ENCODE results near the gene VASP.

VASP gene

DNA sequence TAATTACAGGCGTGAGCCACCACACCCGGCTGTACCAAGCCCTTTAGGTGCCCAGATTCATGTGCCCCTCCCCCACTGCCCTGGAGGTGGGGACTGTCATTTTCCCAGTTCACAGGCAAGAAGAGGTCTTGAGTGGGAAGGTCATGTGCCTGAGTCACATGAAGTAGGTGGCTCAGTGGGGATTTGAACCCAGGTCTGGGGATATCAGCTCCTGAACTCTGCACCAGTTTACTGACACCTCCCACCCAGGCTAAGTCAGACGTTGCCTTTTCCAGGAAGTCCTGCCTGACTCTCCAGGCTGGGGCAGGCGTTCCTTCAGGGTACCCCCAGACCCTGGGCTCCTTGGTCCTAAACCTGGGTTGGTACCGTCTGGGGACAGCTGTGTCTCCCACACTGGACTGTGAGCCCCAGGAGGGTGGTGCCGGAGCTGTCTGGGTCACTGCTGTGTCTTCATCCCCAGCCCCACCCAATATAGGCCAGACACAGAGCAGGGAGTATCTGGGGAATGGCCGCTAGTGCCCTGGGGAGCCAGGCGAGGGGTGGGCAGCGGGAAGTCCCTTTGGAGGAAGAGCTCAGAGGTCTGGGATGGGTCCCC is 8.6 kb downstream of the VASP start:
- DNase-seq (ENCODE audit: low read depth) = no peak

GRCh38 chr19:45517238-45517637 is 10.0 kb downstream of the VASP start:
- DNase-seq (ENCODE audit: low read depth) = no peak

- no peak for DNase-seq (ENCODE audit: low read depth)
Measured at GRCh38 chr19:45517641-45518468, 10.6 kb downstream of the VASP start.

GRCh38 chr19:45518469-45518826 is 11.2 kb downstream of the VASP start:
- DNase-seq (ENCODE audit: low read depth) = no peak

DNA sequence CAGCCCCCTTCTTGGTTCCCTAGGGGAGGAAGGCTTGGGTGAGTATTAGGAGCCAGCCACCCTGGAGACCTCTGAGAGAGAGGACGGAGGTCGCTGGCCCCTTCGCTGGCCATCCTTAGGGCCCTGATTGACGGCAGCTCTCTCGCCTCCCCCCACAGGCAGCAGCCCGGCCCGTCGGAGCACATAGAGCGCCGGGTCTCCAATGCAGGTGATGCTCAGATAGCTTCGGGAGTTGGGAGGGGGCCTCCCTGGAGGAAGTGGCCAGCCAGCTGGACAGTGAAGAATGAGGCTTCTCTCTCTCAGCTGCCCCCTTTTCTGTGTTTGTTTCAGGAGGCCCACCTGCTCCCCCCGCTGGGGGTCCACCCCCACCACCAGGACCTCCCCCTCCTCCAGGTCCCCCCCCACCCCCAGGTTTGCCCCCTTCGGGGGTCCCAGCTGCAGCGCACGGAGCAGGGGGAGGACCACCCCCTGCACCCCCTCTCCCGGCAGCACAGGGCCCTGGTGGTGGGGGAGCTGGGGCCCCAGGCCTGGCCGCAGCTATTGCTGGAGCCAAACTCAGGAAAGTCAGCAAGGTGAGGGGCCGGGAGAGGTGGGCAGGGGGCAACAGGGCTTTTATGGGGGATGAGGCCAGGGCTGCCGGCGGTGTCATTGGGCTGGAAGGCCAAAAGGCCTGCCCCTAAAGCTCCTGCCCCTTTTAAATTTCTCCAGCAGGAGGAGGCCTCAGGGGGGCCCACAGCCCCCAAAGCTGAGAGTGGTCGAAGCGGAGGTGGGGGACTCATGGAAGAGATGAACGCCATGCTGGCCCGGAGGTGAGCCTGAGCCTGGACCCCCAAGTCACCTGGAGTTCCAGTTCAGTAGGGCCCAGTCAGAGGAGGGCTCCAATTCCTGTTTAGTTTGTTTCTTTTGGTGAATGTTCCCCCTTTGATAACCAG is 15.0 kb downstream of the VASP start:
- DNase-seq (ENCODE audit: low read depth) = no peak

DNA sequence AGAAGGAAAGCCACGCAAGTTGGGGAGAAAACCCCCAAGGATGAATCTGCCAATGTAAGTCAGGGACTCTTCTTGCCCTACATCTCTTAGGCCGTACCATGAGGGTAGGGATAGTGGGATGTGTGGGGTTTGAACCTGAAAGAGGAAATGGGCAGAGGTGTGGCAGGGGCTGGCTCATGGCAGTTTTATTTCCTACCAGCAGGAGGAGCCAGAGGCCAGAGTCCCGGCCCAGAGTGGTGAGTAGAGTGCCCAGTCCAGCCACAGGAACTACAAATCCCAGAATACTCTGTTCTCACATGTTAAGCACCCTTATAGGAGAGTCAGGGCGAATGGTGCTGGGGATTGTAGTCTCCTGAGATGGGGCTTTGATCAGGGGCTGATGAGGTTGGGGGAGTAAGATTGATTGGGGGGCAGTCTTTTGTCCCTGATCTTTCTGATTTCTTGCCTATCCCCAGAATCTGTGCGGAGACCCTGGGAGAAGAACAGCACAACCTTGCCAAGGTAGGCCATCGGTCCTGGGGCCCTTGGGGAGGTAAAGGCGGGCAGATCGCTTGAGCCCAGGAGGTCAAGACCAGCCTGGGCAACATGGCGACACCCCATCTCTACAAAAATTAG is 16.5 kb downstream of the VASP start:
- peak; percentile 56 for DNase-seq (ENCODE audit: low read depth)

GRCh38 chr19:45524575-45525129 is 17.4 kb downstream of the VASP start:
- no peak for DNase-seq (ENCODE audit: low read depth)

DNA sequence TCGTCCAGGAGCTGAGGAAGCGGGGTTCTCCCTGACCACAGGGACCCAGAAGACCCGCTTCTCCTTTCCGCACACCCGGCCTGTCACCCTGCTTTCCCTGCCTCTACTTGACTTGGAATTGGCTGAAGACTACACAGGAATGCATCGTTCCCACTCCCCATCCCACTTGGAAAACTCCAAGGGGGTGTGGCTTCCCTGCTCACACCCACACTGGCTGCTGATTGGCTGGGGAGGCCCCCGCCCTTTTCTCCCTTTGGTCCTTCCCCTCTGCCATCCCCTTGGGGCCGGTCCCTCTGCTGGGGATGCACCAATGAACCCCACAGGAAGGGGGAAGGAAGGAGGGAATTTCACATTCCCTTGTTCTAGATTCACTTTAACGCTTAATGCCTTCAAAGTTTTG is 18.9 kb downstream of the VASP start:
- DNase-seq (ENCODE audit: low read depth) = peak; percentile 26

DNA sequence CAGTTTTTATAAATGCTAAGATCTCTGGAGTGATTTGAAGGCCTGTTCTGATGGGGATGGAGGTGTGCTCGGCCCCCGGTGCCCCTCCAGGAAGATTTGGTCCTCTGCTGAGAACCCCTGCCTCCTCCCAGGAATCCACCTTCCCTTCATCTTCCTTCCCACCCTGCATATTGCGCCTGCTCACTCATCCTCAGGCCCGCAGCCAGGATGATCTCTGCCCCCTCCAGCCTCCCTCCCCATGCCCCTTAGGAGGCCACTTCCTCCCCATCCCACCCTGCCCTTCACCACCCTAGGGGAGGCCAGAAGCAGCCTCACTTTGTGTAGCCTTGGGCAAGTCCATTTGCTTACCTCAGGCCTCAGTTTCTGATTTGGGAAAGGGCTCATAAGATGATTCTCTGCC is 19.7 kb downstream of the VASP start:
- no peak for DNase-seq (ENCODE audit: low read depth)

GRCh38 chr19:45527731-45528130 is 20.5 kb downstream of the VASP start:
- DNase-seq (ENCODE audit: low read depth) = no peak

DNA sequence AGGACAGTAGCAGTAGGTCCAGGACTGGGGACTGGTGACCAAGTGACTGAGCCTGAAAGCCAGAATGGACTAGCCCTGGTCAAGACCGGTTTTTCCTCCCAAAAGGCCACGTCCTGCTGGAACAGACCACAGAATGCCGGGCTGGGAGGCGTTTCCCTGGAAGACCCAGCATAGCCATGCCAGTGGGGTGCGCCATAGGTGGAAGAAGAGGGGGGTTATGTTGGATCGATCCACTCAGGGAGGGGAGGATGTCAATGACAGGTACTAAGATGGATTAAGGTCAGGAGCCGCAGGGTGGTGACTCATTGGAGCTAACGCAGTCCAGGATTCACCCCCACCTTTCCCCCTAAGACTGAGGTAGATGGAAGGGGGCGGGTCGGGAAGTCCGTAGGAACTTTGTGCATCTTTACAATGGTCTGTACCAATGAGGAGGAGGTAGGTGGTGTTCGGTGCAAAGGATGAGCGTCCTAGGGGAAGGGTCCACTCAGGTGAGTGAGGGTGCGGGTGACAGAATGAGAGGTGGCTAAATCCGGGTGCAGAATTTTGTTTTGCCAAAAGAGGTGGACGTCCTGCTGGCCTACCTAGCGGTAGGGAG is 21.0 kb downstream of the VASP start:
- no peak for DNase-seq (ENCODE audit: low read depth)

GRCh38 chr19:45528744-45529419 is 21.6 kb downstream of the VASP start:
- no peak for DNase-seq (ENCODE audit: low read depth)

GRCh38 chr19:45529420-45529785 is 22.1 kb downstream of the VASP start:
- no peak for DNase-seq (ENCODE audit: low read depth)

- no peak for DNase-seq (ENCODE audit: low read depth)
Measured at GRCh38 chr19:45531349-45531748, 24.1 kb downstream of the VASP start.

- DNase-seq (ENCODE audit: low read depth) = no peak
Measured at GRCh38 chr19:45539459-45539858, 32.2 kb downstream of the VASP start.

- DNase-seq (ENCODE audit: low read depth) = no peak
Measured at GRCh38 chr19:45542234-45542668, 35.0 kb downstream of the VASP start.

DNA sequence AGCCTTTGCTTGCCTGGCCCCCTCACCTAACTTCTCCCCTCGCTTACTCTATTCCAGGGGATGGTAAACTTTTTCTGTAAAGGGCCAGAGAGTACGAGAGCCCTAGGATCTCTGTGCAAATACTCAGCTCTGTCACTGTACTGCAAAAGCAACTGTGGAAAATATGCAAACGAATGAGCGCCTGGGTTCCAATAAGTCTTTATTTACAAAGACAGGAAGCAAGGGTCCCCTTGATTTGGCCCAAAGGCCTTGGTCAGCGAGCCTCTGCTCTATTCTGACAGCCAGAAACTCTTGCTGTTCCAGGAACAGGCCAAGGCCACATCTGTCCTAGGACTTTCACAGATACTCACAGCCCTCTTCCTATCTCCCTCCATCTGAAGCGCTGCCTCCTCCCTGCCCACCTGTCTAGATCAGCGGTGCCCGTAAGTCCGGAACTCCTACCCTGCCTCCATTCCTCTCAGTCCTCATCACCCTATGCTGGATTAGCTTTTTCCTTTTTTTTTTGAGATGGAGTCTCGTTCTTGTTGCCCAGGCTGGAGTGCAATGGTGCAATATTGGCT is 40.0 kb downstream of the VASP start:
- no peak for DNase-seq (ENCODE audit: low read depth)

DNA sequence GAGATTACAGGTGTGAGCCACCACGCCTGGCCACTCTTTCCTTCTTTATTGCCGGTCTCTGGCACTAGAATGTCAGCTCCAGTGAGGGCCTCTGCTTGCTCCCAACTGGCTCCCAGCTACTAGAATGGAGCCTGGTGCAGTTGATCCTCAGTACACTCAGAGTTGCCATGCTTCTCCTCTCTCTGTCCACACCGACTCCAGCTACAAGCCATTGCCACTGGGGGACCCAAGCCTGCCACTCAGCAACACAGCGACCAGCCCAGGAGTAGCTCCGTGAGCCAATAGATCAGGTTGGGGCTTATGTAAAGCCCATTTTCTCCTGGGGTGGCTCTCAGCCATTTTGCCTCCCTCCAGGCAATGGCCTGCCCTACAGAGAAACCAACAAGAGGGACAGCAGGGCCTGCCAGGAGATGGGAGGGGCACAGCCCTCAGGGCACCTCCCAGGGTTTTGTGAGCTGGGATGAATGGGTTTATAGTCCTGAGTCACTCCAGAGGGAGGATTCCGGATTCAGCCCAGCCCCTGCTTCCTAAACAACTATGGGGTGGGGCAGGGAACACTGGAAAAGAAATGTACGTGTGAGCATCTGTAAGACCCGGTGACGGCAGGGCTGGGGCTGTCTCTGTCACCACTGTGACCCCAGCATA is 40.8 kb downstream of the VASP start:
- peak; percentile 67 for DNase-seq (ENCODE audit: low read depth)

DNA sequence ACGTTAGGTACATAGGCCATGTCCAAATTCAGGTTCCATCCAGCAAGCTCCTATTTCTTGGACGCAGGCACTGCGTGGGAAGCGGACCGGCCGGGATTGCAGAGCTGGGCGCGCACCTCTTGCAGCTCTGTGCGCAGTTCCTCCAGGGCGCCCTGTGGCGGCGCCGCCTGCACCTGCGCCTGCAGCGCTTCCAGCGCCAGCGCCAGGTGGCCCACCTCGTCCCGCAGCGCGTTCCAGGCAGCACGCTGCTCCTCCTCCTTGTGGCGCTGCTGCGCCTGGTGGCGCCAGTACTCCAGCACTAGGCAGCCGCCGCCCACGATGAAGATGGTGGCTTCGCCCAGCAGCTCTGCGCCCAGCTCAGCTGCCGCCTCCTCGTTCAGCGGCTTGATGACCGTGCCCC is 46.2 kb downstream of the VASP start:
- no peak for DNase-seq (ENCODE audit: low read depth)

DNA sequence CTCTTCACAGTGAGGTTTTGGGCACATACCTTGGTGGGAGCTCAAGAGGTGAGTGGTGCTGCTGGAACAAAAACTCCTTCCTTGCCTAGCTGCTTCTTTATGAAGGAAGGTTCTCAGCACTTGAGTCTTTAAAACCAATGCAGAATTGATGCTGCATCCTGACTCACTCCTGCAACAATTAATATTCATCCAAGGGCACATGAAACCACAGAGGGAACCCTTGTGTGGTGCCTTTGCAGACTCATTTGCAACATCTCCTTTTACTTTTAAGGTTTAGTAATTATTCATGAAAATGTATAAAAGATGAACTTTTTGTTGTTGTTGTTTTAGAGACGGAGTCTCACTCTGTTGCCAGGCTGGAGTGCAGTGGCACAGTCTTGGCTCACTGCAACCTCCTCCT is 47.2 kb downstream of the VASP start:
- no peak for DNase-seq (ENCODE audit: low read depth)

Data from GM04504 (cell line).